Naive thymus-derived CD8-positive, alpha-beta T cell (primary cell): ENCODE data around the gene MUC3A. TPM values are rescaled to one million over a fixed set of nuclear protein-coding genes. Genes with fewer than 3 reads are reported as not detected.
"Not testable (repeated sequence)": the region's sequence is repeated elsewhere in the genome, so short reads cannot be mapped to it uniquely, and the experiment has no call there.

Experiments
- ATAC-seq, 2 donors: fragments of 150-1000 bp; cut with Tn5 transposase in 1 of 2; sonication (Bioruptor Pico), chemical (Tn5 transposase) in 1 of 2; 1 replicate in 1 of 2; 2 replicates in 1 of 2; pipeline ENCODE4 v1.10.0; 2021; ENCODE audit warnings: mild to moderate bottlenecking in 2 of 2, moderate library complexity in 2 of 2
- POLR2A ChIA-PET: fragments of 350-600 bp; sonication (Branson Sonifier 250); formaldehyde crosslinking; loops from one replicate; lab custom pipeline; 2021; ENCODE audit warnings: antibody characterized with exemption; lab: Charles Lee
- DNase-seq, 10 donors: peaks; one replicate each; pipeline versions ENCODE4 v3.0.0 to v3.0.0-alpha.2; 2020 to 2022
- H3K27ac Mint-ChIP-seq, 10 donors: one replicate each; pipeline ENCODE4 v1.8.0; 2020 to 2022; ENCODE audit warnings: mild to moderate bottlenecking in 10 of 10, mixed read lengths in 10 of 10, moderate library complexity in 4 of 10, inconsistent platforms in 1 of 10
- H3K27me3 Mint-ChIP-seq, 5 donors: one replicate each; pipeline ENCODE4 v1.8.0; 2021 to 2022; ENCODE audit warnings: mixed read lengths in 5 of 5
- H3K36me3 Mint-ChIP-seq, 3 donors: one replicate each; pipeline ENCODE4 v1.8.0; 2020 to 2022; ENCODE audit warnings: mixed read lengths in 3 of 3, mild to moderate bottlenecking in 2 of 3, inconsistent platforms in 1 of 3
- H3K4me1 Mint-ChIP-seq, 4 donors: one replicate each; pipeline ENCODE4 v1.8.0; 2021 to 2022; ENCODE audit warnings: mixed read lengths in 4 of 4
- H3K4me3 Mint-ChIP-seq, 10 donors: one replicate each; pipeline ENCODE4 v1.8.0; 2020 to 2022; ENCODE audit warnings: mild to moderate bottlenecking in 10 of 10, mixed read lengths in 10 of 10, moderate library complexity in 6 of 10, inconsistent platforms in 1 of 10
- H3K9me3 Mint-ChIP-seq, 9 donors: one replicate each; pipeline ENCODE4 v1.8.0; 2020 to 2022; ENCODE audit warnings: mixed read lengths in 9 of 9, mild to moderate bottlenecking in 3 of 9, inconsistent platforms in 1 of 9, moderate library complexity in 1 of 9
- polyA plus RNA-seq, 3 donors: library from polyadenylated mRNA; unstranded; fragments of 300-500 nt; fragmentation: Illumina TruSeq; gene quantifications; one replicate each; pipeline ENCODE4 v1.2.3, GENCODE V29; 2021
- total RNA-seq, 8 experiments: library from RNA in 2 of 8; stranded (reverse) in 2 of 8; gene quantifications; one replicate each; pipeline ENCODE4 v1.2.3 and lab custom pipeline; 2021 to 2026

MUC3A gene, protein sequence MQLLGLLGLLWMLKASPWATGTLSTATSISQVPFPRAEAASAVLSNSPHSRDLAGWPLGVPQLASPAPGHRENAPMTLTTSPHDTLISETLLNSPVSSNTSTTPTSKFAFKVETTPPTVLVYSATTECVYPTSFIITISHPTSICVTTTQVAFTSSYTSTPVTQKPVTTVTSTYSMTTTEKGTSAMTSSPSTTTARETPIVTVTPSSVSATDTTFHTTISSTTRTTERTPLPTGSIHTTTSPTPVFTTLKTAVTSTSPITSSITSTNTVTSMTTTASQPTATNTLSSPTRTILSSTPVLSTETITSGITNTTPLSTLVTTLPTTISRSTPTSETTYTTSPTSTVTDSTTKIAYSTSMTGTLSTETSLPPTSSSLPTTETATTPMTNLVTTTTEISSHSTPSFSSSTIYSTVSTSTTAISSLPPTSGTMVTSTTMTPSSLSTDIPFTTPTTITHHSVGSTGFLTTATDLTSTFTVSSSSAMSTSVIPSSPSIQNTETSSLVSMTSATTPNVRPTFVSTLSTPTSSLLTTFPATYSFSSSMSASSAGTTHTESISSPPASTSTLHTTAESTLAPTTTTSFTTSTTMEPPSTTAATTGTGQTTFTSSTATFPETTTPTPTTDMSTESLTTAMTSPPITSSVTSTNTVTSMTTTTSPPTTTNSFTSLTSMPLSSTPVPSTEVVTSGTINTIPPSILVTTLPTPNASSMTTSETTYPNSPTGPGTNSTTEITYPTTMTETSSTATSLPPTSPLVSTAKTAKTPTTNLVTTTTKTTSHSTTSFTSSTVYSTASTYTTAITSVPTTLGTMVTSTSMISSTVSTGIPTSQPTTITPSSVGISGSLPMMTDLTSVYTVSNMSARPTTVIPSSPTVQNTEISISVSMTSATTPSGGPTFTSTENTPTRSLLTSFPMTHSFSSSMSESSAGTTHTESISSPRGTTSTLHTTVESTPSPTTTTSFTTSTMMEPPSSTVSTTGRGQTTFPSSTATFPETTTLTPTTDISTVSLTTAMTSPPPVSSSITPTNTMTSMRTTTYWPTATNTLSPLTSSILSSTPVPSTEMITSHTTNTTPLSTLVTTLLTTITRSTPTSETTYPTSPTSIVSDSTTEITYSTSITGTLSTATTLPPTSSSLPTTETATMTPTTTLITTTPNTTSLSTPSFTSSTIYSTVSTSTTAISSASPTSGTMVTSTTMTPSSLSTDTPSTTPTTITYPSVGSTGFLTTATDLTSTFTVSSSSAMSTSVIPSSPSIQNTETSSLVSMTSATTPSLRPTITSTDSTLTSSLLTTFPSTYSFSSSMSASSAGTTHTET (N-terminal part only)
- total RNA-seq (not detected), polyA plus RNA-seq (not detected), total RNA-seq (lab: John Stamatoyannopoulos, UW) (0 to 0.35 (median 0) reads per million in 6 experiments)

GRCh38 chr7:100949227-100949932 is at the start of gene MUC3A:
Gene MUC3A, plus strand, starts transcription at chr7:100949534. Its CDS starts 91 bp downstream, at chr7:100949625.
- POLR2A ChIA-PET = no interaction called here
- Mint-ChIP-seq H3K36me3 (no peaks in the 10 kb centered on the region), H3K27me3 (peaks cover 14 to 35% (median 20%) of the 10 kb centered on the region in 5 donors), H3K4me3 (no peak within 1 kb of the TSS), H3K4me1 (no peaks in the 10 kb centered on the region), H3K27ac (no peak within 1 kb of the TSS), H3K9me3 (peaks cover 0 to 2% (median 0%) of the 10 kb centered on the region in 9 donors)
- ATAC-seq (no peak), DNase-seq (no peak)

GRCh38 chr7:100900978-100901377 is 48.4 kb upstream of the MUC3A start:
- Mint-ChIP-seq H3K4me3 (no peak overlapping the region), H3K9me3 (peaks cover 0 to 3% (median 0%) of the 10 kb centered on the region in 9 donors), H3K36me3 (peaks cover 0 to 3% (median 0%) of the 10 kb centered on the region in 3 donors), H3K4me1 (peaks cover 8 to 13% (median 9%) of the 10 kb centered on the region in 4 donors), H3K27me3 (peaks cover 15 to 34% (median 30%) of the 10 kb centered on the region in 5 donors), H3K27ac (no peak overlapping the region)
- DNase-seq (no peak), ATAC-seq (no peak)
- POLR2A ChIA-PET = no interaction called here

DNA sequence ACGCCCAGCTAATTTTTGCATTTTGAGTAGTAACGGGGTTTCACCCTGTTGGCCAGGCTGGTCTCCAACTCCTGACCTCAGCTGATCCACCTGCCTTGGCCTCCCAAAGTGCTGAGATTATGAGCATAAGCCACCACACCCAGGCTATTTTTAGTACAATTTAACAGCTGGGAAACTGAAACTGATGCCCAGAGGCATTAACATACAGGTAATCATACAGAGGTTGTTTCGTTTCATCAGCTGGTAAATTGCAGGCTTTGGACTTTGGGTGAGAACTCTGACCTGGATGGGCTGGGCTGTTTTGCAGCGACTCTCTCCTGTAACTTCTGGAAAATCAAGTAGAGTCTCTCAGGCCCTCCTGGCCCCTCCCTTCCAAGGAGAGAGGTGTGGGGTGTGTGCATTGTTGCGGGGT is 47.4 kb upstream of the MUC3A start:
- Mint-ChIP-seq H3K4me1 (peaks cover 3 to 8% (median 5%) of the 10 kb centered on the region in 4 donors), H3K27me3 (peaks cover 11 to 27% (median 26%) of the 10 kb centered on the region in 5 donors), H3K36me3 (no peaks in the 10 kb centered on the region), H3K9me3 (peaks cover 0 to 2% (median 0%) of the 10 kb centered on the region in 9 donors), H3K4me3 (no peak overlapping the region), H3K27ac (no peak overlapping the region)
- POLR2A ChIA-PET = interaction anchor here (0.7 kb wide), 1 partner anchor 693 kb away, joined by 3 read pairs; no protein-coding TSS in a partner anchor
- ATAC-seq (no peak), DNase-seq (no peak)

GRCh38 chr7:100902638-100903037 is 46.7 kb upstream of the MUC3A start:
- Mint-ChIP-seq H3K4me3 (no peak overlapping the region), H3K9me3 (no peaks in the 10 kb centered on the region), H3K27me3 (peaks cover 8 to 23% (median 22%) of the 10 kb centered on the region in 5 donors), H3K36me3 (no peaks in the 10 kb centered on the region), H3K27ac (no peak overlapping the region), H3K4me1 (peaks cover 0 to 4% (median under 1%) of the 10 kb centered on the region in 4 donors)
- DNase-seq = no peak
- no peak for ATAC-seq
- POLR2A ChIA-PET = no interaction called here

DNA sequence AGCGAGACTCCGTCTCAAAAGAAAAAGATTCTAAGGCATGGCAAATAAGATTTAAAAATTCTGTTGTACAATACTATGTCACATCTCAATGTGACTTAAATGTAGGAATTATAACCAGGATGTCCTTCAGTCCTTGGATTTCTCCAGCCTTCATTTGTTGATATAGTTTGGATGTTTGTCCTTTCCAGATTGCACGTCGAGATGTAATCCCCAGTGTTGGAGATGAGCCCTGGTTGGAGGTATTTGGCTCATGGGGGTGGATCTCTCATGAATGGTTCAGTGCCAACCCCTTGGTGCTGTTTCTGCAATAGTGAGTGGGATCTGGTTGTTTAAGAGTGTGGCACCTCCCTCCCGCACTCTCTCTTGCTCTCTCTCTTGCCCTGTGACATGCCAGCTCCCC is 40.8 kb upstream of the MUC3A start:
- Mint-ChIP-seq H3K27me3 (peaks cover 0 to 11% (median 0%) of the 10 kb centered on the region in 5 donors), H3K4me3 (no peak overlapping the region), H3K36me3 (peaks cover 0 to 4% (median 0%) of the 10 kb centered on the region in 3 donors), H3K4me1 (peaks cover 0 to 4% (median 0%) of the 10 kb centered on the region in 4 donors), H3K9me3 (peaks cover 0 to 5% (median 0%) of the 10 kb centered on the region in 9 donors), H3K27ac (no peak overlapping the region)
- ATAC-seq (no peak), DNase-seq (no peak)
- POLR2A ChIA-PET = no interaction called here

GRCh38 chr7:100910443-100910842 is 38.9 kb upstream of the MUC3A start:
- H3K4me1 Mint-ChIP-seq, H3K4me3 Mint-ChIP-seq, H3K36me3 Mint-ChIP-seq, H3K27ac Mint-ChIP-seq, DNase-seq, ATAC-seq, H3K9me3 Mint-ChIP-seq: not testable (repeated sequence)
- H3K27me3 Mint-ChIP-seq = peaks cover 2 to 18% (median 9%) of the 10 kb centered on the region in 5 donors
- POLR2A ChIA-PET = interaction anchor here (0.6 to 0.7 kb wide), 2 partner anchors 15 to 106 kb away, joined by 3 to 7 read pairs; no protein-coding TSS in a partner anchor

DNA sequence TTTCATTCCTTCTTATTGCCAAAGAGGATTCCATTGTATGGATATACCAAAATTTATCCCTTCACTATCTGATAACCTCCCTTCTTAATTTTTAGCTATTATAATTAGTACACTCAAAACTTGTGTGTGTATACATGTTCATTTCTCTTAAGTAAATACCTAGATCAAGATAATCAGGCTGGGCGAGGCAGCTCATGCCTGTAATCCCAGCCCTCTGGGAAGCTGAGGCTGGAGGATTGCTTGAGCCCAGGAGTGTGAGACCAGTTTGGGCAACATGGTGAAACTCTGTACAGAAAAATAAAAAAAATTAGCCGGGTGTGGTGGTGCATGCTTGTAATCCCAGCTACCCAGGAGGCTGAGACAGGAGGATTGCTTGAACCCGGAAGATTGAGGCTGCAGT is 37.9 kb upstream of the MUC3A start:
- POLR2A ChIA-PET = no interaction called here
- peaks cover 0 to 4% (median 0%) of the 10 kb centered on the region in 4 donors for H3K4me1 Mint-ChIP-seq
- DNase-seq (no peak), ATAC-seq (no peak)
- H3K27ac Mint-ChIP-seq = no peak overlapping the region
- peaks cover 3 to 18% (median 10%) of the 10 kb centered on the region in 5 donors for H3K27me3 Mint-ChIP-seq
- no peak overlapping the region for H3K4me3 Mint-ChIP-seq
- H3K36me3 Mint-ChIP-seq = peaks cover 0 to 4% (median 0%) of the 10 kb centered on the region in 3 donors
- peaks cover 0 to 5% (median 0%) of the 10 kb centered on the region in 9 donors for H3K9me3 Mint-ChIP-seq

DNA sequence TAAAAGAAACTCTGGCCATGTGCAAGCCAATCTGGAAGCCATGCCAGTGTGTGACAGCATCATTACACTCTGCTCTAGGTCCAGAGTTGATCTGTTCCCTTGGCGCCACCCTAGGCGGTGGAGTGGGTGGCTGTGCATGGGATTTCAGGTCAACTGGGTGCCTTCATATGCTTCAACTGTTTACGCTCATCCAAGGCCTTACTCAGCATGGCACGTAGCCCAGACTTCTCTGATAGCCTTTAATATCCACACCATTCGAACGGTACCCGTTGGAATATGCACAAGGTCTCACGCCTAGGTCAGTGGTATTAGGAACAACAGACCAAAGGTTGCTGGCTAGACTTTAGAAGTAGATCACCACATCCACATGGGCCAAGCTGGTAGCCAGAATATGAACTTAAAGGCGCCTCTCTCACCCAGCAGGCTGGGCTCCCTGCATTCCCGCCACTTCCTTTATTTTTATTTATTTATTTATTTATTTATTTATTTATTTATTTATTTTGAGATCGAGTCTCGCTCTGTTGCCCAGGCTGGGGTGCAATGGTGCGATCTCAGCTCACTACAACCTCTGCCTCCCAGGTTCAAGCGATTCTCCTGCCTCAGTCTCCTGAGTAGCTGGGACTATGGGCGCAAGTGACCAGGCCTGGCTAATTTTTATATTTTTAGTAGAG is 35.0 kb upstream of the MUC3A start:
- POLR2A ChIA-PET = interaction anchor here (0.6 kb wide), 1 partner anchor 735 kb away, joined by 4 read pairs; no protein-coding TSS in a partner anchor
- Mint-ChIP-seq H3K27me3 (peaks cover 4 to 30% (median 17%) of the 10 kb centered on the region in 5 donors), H3K9me3 (no peaks in the 10 kb centered on the region), H3K4me1 (peaks cover 0 to 4% (median 0%) of the 10 kb centered on the region in 4 donors), H3K36me3 (no peaks in the 10 kb centered on the region), H3K27ac (no peak overlapping the region), H3K4me3 (no peak overlapping the region)
- ATAC-seq (no peak), DNase-seq (no peak)

GRCh38 chr7:100914879-100915447 is 34.4 kb upstream of the MUC3A start:
- no peak for ATAC-seq
- Mint-ChIP-seq H3K27me3 (peaks cover 4 to 30% (median 17%) of the 10 kb centered on the region in 5 donors), H3K27ac (no peak overlapping the region), H3K4me3 (no peak overlapping the region), H3K36me3 (no peaks in the 10 kb centered on the region), H3K9me3 (no peaks in the 10 kb centered on the region), H3K4me1 (peaks cover 0 to 4% (median 0%) of the 10 kb centered on the region in 4 donors)
- POLR2A ChIA-PET = interaction anchor here (0.6 kb wide), 1 partner anchor 734 kb away, joined by 4 read pairs; no protein-coding TSS in a partner anchor
- no peak for DNase-seq

DNA sequence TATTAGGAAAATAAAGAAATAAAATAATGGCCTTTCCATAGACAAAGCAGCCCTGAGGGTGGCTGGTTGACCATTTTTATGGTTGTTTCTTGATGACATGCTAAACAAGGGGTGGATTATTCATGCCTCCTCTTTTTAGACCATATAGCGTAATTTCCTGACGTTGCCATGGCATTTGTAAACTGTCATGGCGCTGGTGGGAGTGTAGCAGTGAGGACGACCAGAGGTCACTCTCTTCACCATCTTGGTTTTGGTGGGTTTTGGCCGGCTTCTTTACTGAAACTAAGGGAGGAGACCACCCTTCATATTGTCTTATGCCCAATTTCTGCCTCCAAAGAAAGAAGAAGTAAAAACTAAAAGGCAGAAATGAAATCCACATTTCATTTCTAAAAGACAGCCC is 30.0 kb upstream of the MUC3A start:
- H3K4me3 Mint-ChIP-seq, ATAC-seq, H3K36me3 Mint-ChIP-seq, H3K9me3 Mint-ChIP-seq, H3K4me1 Mint-ChIP-seq, DNase-seq, H3K27ac Mint-ChIP-seq: not testable (repeated sequence)
- peaks cover 2 to 43% (median 25%) of the 10 kb centered on the region in 5 donors for H3K27me3 Mint-ChIP-seq
- POLR2A ChIA-PET = interaction anchor here (0.5 kb wide), 1 partner anchor 137 kb away, joined by 3 read pairs; no protein-coding TSS in a partner anchor
